Parathyroid adenoma (tissue), 2 donors: ENCODE measurements around the gene SIGLEC11.

ENCODE experiments used
- H2AFZ ChIP-seq: fragments of 300-600 bp; sonication (generic); one replicate; pipeline ENCODE4 v1.7.0; 2017; ENCODE audit warnings: antibody characterized with exemption, mild to moderate bottlenecking
- H3K27ac ChIP-seq: fragments of 300-600 bp; sonication (generic); one replicate; pipeline ENCODE4 v1.7.0; 2017
- H3K27me3 ChIP-seq: fragments of 300-600 bp; sonication (generic); one replicate; pipeline ENCODE4 v1.7.0; 2017; ENCODE audit warnings: low read length; ENCODE audit not compliant: control insufficient read depth, insufficient read depth
- H3K36me3 ChIP-seq: fragments of 300-600 bp; sonication (generic); one replicate; pipeline ENCODE4 v1.7.0; 2017; ENCODE audit warnings: low read length; ENCODE audit not compliant: control insufficient read depth, insufficient read depth
- H3K4me1 ChIP-seq: fragments of 300-600 bp; sonication (generic); one replicate; pipeline ENCODE4 v1.7.0; 2017; ENCODE audit warnings: control low read depth
- H3K4me2 ChIP-seq: fragments of 300-600 bp; sonication (generic); one replicate; pipeline ENCODE4 v1.7.0; 2017; ENCODE audit warnings: low read length
- H3K4me3 ChIP-seq: fragments of 300-600 bp; sonication (generic); one replicate; pipeline ENCODE4 v1.7.0; 2017; ENCODE audit warnings: low read depth, low read length
- H3K79me2 ChIP-seq: fragments of 300-600 bp; sonication (generic); one replicate; pipeline ENCODE4 v1.7.0; 2017; ENCODE audit warnings: control low read depth
- H3K9ac ChIP-seq: fragments of 300-600 bp; sonication (generic); one replicate; pipeline ENCODE4 v1.7.0; 2017; ENCODE audit warnings: mild to moderate bottlenecking
- H3K9me3 ChIP-seq: fragments of 300-600 bp; sonication (generic); one replicate; pipeline ENCODE4 v1.7.0; 2017; ENCODE audit warnings: low read length; ENCODE audit not compliant: control insufficient read depth
- TF ChIP-seq, protein P1 (sequence below): fragments of 300-600 bp; sonication (generic); IDR thresholded peaks from one replicate; pipeline ENCODE4 v1.7.0; 2017; ENCODE audit warnings: antibody characterized with exemption, mild to moderate bottlenecking
- donor health status: primary hyperparathyroidism.

The SIGLEC11 gene

DNA sequence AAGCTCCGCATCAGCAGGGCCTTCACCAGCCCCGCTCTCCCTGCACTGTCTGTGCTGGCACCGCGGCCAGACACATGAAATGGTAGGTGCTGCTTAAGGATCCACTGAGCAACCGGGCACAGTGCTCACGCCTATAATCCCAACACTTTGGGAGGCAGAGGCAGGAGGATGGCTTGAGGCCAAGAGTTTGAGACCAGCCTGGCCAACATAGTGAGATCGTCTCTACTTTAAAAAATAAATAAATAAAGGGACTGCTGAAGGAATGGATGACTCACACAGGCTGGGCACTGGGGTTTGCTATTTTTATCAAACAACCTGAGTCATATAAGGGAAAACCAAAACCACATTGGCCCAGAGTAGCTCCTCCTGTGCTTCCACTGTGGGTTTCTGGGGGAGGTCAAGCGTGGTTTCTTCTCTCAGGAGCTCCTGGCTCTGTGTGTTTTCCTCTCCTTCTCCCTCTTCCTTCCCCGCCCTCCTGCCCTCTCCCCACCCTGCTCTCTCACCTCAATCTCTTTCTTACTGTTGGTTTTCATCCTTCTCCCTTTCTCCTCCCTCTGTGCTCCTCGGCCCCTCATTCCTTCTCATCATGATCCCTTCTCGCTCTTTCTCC, 42.9 kb upstream of the SIGLEC11 start:
- peaks cover 8% of the 10 kb centered on the region for H3K79me2 ChIP-seq
- H3K27me3 ChIP-seq: no peaks in the 10 kb centered on the region
- H3K9ac ChIP-seq: no peak overlapping the region
- no peaks in the 10 kb centered on the region for H3K36me3 ChIP-seq
- H3K27ac ChIP-seq: no peak overlapping the region
- H3K4me3 ChIP-seq: no peak overlapping the region
- H3K4me1 ChIP-seq: no peaks in the 10 kb centered on the region
- no peak overlapping the region for H3K4me2 ChIP-seq
- TF ChIP-seq, protein P1, sequence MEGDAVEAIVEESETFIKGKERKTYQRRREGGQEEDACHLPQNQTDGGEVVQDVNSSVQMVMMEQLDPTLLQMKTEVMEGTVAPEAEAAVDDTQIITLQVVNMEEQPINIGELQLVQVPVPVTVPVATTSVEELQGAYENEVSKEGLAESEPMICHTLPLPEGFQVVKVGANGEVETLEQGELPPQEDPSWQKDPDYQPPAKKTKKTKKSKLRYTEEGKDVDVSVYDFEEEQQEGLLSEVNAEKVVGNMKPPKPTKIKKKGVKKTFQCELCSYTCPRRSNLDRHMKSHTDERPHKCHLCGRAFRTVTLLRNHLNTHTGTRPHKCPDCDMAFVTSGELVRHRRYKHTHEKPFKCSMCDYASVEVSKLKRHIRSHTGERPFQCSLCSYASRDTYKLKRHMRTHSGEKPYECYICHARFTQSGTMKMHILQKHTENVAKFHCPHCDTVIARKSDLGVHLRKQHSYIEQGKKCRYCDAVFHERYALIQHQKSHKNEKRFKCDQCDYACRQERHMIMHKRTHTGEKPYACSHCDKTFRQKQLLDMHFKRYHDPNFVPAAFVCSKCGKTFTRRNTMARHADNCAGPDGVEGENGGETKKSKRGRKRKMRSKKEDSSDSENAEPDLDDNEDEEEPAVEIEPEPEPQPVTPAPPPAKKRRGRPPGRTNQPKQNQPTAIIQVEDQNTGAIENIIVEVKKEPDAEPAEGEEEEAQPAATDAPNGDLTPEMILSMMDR: no peak
- no peaks in the 10 kb centered on the region for H3K9me3 ChIP-seq
- H2AFZ ChIP-seq: no peak overlapping the region

DNA sequence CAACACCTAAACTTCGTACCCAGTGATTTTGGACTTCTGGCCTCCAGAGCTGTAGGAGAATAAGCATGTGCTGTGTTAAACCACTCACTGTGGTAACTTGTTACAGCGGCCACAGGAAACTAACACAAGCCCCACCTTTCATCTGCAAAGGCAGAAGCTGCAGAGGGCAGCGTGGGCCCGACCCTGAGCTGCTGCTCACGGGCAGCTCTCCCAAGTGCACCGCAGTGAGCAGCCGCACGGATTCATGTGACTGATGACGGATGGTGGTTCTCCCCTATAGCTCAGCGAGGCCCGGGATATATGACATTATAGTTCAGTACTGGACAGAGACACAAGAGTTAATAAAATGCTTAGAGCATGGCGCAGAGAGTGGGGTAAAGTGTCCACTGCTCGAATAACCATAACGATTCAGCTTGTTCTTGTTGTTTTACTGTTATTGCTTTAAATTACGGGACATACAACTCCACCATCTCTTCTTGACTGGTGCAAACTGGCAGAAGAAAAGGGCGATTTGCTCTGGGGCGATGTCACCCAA, 42.3 kb upstream of the SIGLEC11 start:
- H3K9ac ChIP-seq: no peak overlapping the region
- H3K36me3 ChIP-seq: no peaks in the 10 kb centered on the region
- H3K27me3 ChIP-seq: no peaks in the 10 kb centered on the region
- no peak overlapping the region for H2AFZ ChIP-seq
- TF ChIP-seq, protein P1: no peak
- H3K9me3 ChIP-seq: no peaks in the 10 kb centered on the region
- H3K4me1 ChIP-seq: no peaks in the 10 kb centered on the region
- peaks cover 6% of the 10 kb centered on the region for H3K79me2 ChIP-seq
- H3K4me3 ChIP-seq: no peak overlapping the region
- no peak overlapping the region for H3K4me2 ChIP-seq
- H3K27ac ChIP-seq: no peak overlapping the region

GRCh38 chr19:50002386-50002960, 41.5 kb upstream of the SIGLEC11 start:
- Histone ChIP-seq H3K36me3 (no peaks in the 10 kb centered on the region), H3K79me2 (peaks cover 4% of the 10 kb centered on the region), H3K4me3 (no peak overlapping the region), H2AFZ (no peak overlapping the region), H3K9ac (no peak overlapping the region), H3K27me3 (no peaks in the 10 kb centered on the region), H3K4me2 (no peak overlapping the region), H3K9me3 (no peaks in the 10 kb centered on the region), H3K4me1 (no peaks in the 10 kb centered on the region), H3K27ac (no peak overlapping the region)
- TF ChIP-seq, protein P1: no peak

DNA sequence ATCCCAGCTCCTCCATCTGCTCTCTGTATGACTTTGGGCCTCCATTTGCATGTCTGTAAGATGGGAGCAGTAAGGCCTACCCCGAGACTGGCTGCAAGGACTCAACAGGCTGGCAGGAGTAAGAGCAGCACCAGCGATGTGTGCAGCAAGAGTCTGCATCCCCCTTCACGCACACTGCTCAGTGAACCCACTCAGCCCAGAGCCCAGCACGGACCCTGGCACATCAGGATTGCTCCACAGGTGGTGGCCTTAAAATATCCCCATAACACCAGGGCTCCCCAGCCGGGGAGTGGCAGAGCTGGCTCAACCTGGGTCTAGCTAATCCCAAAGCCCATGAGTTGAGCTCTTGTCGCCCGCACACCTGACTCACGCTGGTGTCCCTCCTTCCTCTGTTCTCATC, 40.8 kb upstream of the SIGLEC11 start:
- Histone ChIP-seq H3K9me3 (no peaks in the 10 kb centered on the region), H3K27ac (no peak overlapping the region)

More for the DNA sequence above, 40.8 kb upstream of the SIGLEC11 start:
- no peaks in the 10 kb centered on the region for H3K36me3 ChIP-seq
- no peak overlapping the region for H3K9ac ChIP-seq
- peaks cover under 1% of the 10 kb centered on the region for H3K79me2 ChIP-seq
- H2AFZ ChIP-seq: no peak overlapping the region
- TF ChIP-seq, protein P1: no peak
- H3K4me2 ChIP-seq: no peak overlapping the region
- H3K27me3 ChIP-seq: no peaks in the 10 kb centered on the region
- H3K4me1 ChIP-seq: no peaks in the 10 kb centered on the region
- H3K4me3 ChIP-seq: no peak overlapping the region
